MM.1S (cell line): ENCODE results near the gene DIP2C.

Experiments used
- DNase-seq: peaks from one replicate; pipeline ENCODE4 v3.0.0-alpha.2; 2015
- H2AFZ ChIP-seq: fragments of 300-600 bp; sonication (generic); 2 replicates; pipeline ENCODE4 v1.6.0; 2016; ENCODE audit warnings: antibody characterized with exemption, low read length
- H3F3A ChIP-seq: fragments of 300-600 bp; sonication (generic); 2 replicates; pipeline ENCODE4 v1.6.1; 2016; ENCODE audit warnings: mild to moderate bottlenecking, antibody characterized with exemption, low read length, moderate library complexity, mixed read lengths; ENCODE audit not compliant: insufficient read depth
- H3K27ac ChIP-seq: fragments of 300-600 bp; sonication (generic); 2 replicates; pipeline ENCODE4 v1.5.1; 2016; ENCODE audit warnings: mild to moderate bottlenecking, low read length
- H3K27me3 ChIP-seq: fragments of 300-600 bp; sonication (generic); replicated peaks from 2 replicates; pipeline ENCODE4 v1.6.0; 2016; ENCODE audit warnings: low read length; ENCODE audit not compliant: insufficient read depth
- H3K36me3 ChIP-seq: fragments of 300-600 bp; sonication (generic); replicated peaks from 2 replicates; pipeline ENCODE4 v1.6.1; 2016; ENCODE audit warnings: mild to moderate bottlenecking, low read length, mixed read lengths; ENCODE audit not compliant: insufficient read depth
- H3K4me1 ChIP-seq: fragments of 300-600 bp; sonication (generic); 2 replicates; pipeline ENCODE4 v1.6.1; 2016; ENCODE audit warnings: low read length, mixed read lengths
- H3K4me2 ChIP-seq: fragments of 300-600 bp; sonication (generic); 2 replicates; pipeline ENCODE4 v1.6.0; 2016; ENCODE audit warnings: low read depth, low read length
- H3K4me3 ChIP-seq: fragments of 300-600 bp; sonication (generic); 2 replicates; pipeline ENCODE4 v1.5.1; 2016; ENCODE audit warnings: low read length, mixed read lengths
- H3K79me2 ChIP-seq: fragments of 300-600 bp; sonication (generic); 2 replicates; pipeline ENCODE4 v1.6.1; 2016; ENCODE audit warnings: mixed run types, low read length, mixed read lengths
- H3K9ac ChIP-seq: fragments of 300-600 bp; sonication (generic); 2 replicates; pipeline ENCODE4 v1.6.1; 2016; ENCODE audit warnings: low read length, mixed read lengths
- H3K9me2 ChIP-seq: fragments of 300-600 bp; sonication (generic); replicated peaks from 2 replicates; pipeline ENCODE4 v1.6.1; 2016; ENCODE audit warnings: mild to moderate bottlenecking, low read length, mixed read lengths; ENCODE audit not compliant: insufficient read depth
- H3K9me3 ChIP-seq: fragments of 300-600 bp; sonication (generic); replicated peaks from 2 replicates; pipeline ENCODE4 v1.6.1; 2016; ENCODE audit warnings: mild to moderate bottlenecking, low read length, mixed read lengths; ENCODE audit not compliant: insufficient read depth
- H4K20me1 ChIP-seq: fragments of 300-600 bp; sonication (generic); 2 replicates; pipeline ENCODE4 v1.6.1; 2016; ENCODE audit warnings: mild to moderate bottlenecking, low read length, moderate library complexity, mixed read lengths; ENCODE audit not compliant: insufficient read depth
- EZH2 ChIP-seq: fragments of 300-600 bp; sonication (generic); optimal IDR thresholded peaks from 2 replicates; pipeline ENCODE3; 2017; ENCODE audit warnings: low read depth, mild to moderate bottlenecking, antibody characterized with exemption, low read length, mixed read lengths
- EZH2phosphoT487 ChIP-seq: fragments of 300-600 bp; sonication (generic); IDR thresholded peaks from 2 replicates; pipeline ENCODE4 v1.6.1; 2018; ENCODE audit warnings: antibody characterized with exemption, low read length
- TF ChIP-seq, protein P1 (sequence below): fragments of 300-600 bp; sonication (generic); IDR thresholded peaks from 2 replicates; pipeline ENCODE4 v1.5.1; 2016; ENCODE audit warnings: antibody characterized with exemption, low read length, mixed read lengths

The DIP2C gene

DNA sequence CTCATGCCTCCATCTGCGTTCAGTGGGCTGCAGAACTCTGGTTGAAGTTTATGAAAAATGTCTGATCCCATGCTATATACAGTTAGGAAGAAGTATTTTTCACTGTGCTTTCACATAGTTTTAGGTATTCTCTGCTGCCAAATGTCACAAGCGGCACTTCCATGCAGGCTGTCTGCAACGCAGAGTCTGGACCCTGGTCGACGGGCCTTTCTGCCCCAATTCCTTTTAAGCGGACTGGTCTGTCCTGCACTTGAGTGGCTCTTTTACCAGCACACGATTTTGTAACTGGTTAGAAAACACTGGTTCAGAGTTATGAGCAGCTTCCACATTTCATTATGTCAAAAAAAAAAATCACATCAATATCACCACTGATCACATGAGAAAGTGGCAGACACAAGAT is 143.0 kb downstream of the DIP2C start:
- no peak for DNase-seq
- H4K20me1 ChIP-seq: no peaks in the 10 kb centered on the region

GRCh38 chr10:543862-544822 is 145.3 kb downstream of the DIP2C start:
- no peaks in the 10 kb centered on the region for H3K27me3 ChIP-seq
- H3K79me2 ChIP-seq: no peaks in the 10 kb centered on the region
- no peak overlapping the region for H3K4me2 ChIP-seq
- H3K9me3 ChIP-seq: no peaks in the 10 kb centered on the region
- H3K27ac ChIP-seq: no peak overlapping the region
- no peaks in the 10 kb centered on the region for H3K36me3 ChIP-seq
- no peak overlapping the region for H3K9ac ChIP-seq
- no peaks in the 10 kb centered on the region for H4K20me1 ChIP-seq
- no peaks in the 10 kb centered on the region for H3K4me1 ChIP-seq
- no peaks in the 10 kb centered on the region for H3F3A ChIP-seq
- H2AFZ ChIP-seq: no peak overlapping the region
- TF ChIP-seq, protein P1, sequence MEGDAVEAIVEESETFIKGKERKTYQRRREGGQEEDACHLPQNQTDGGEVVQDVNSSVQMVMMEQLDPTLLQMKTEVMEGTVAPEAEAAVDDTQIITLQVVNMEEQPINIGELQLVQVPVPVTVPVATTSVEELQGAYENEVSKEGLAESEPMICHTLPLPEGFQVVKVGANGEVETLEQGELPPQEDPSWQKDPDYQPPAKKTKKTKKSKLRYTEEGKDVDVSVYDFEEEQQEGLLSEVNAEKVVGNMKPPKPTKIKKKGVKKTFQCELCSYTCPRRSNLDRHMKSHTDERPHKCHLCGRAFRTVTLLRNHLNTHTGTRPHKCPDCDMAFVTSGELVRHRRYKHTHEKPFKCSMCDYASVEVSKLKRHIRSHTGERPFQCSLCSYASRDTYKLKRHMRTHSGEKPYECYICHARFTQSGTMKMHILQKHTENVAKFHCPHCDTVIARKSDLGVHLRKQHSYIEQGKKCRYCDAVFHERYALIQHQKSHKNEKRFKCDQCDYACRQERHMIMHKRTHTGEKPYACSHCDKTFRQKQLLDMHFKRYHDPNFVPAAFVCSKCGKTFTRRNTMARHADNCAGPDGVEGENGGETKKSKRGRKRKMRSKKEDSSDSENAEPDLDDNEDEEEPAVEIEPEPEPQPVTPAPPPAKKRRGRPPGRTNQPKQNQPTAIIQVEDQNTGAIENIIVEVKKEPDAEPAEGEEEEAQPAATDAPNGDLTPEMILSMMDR: no peak
- no peak for TF ChIP-seq EZH2
- TF ChIP-seq EZH2phosphoT487: no peak
- no peaks in the 10 kb centered on the region for H3K9me2 ChIP-seq
- H3K4me3 ChIP-seq: no peak overlapping the region
- no peak for DNase-seq

More for the DNA sequence above, 143.0 kb downstream of the DIP2C start:
- Histone ChIP-seq H3K79me2 (no peaks in the 10 kb centered on the region), H3K4me2 (no peak overlapping the region), H3K9ac (no peak overlapping the region), H3F3A (no peaks in the 10 kb centered on the region), H3K4me1 (peaks cover 6% of the 10 kb centered on the region; the same call in 1 of the 2 replicates), H3K4me3 (no peak overlapping the region), H3K9me2 (no peaks in the 10 kb centered on the region), H3K27me3 (no peaks in the 10 kb centered on the region), H3K27ac (no peak overlapping the region), H3K9me3 (no peaks in the 10 kb centered on the region), H3K36me3 (no peaks in the 10 kb centered on the region), H2AFZ (no peak overlapping the region)
- TF ChIP-seq EZH2phosphoT487: no peak
- TF ChIP-seq EZH2: no peak
- TF ChIP-seq, protein P1: no peak

DNA sequence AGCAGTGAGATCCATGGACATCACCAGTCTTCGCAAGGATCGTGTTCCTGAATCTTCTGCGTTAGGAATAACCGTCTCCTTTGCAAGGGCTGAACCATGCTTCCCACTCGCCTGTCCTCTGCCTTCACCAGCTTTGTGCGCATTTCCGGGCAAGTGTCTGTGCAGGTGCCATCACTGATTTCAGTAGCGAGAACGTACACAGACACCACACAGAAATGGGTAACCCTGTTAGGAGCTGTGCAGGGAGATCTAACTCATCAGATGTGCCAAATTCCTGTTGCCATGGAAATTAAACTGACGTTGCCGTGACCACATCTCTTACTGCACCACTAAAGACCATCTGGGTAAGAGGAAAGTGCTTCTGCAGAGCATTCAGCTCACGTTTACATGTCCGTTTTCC is 146.3 kb downstream of the DIP2C start:
- Histone ChIP-seq H3K27ac (no peak overlapping the region), H3K9me3 (no peaks in the 10 kb centered on the region), H3K79me2 (no peaks in the 10 kb centered on the region), H2AFZ (no peak overlapping the region), H3K9me2 (no peaks in the 10 kb centered on the region), H3K4me2 (no peak overlapping the region), H3K36me3 (no peaks in the 10 kb centered on the region), H3K4me3 (no peak overlapping the region), H3K4me1 (no peaks in the 10 kb centered on the region), H3K27me3 (no peaks in the 10 kb centered on the region), H3K9ac (no peak overlapping the region), H3F3A (no peaks in the 10 kb centered on the region), H4K20me1 (no peaks in the 10 kb centered on the region)
- DNase-seq: no peak
- TF ChIP-seq, protein P1: no peak
